Activated T-cell treated with anti-CD3 and anti-CD28 coated beads, Interleukin-2, amount 50 U/mL, for 72 hours (primary cell): ENCODE data around the gene SLC26A1. TPM values are rescaled to one million over a fixed set of nuclear protein-coding genes. Genes with fewer than 3 reads are reported as not detected.

Experiments used
- ATAC-seq, 2 donors: fragments of 150-1000 bp; cut with Tn5 transposase; replicated peaks in 1 of 2; 2 replicates each; pipeline ENCODE4 v1.10.0; 2021; ENCODE audit warnings: moderate library complexity in 2 of 2, mild to moderate bottlenecking in 1 of 2
- DNase-seq, 2 donors: peaks; one replicate each; pipeline ENCODE4 v3.0.0; 2021 to 2022; ENCODE audit warnings: mixed read lengths in 1 of 2
- H3K27ac Mint-ChIP-seq: one replicate; pipeline ENCODE4 v1.8.0; 2022; ENCODE audit warnings: mild to moderate bottlenecking, moderate library complexity, mixed read lengths
- H3K27me3 Mint-ChIP-seq: one replicate; pipeline ENCODE4 v1.8.0; 2022; ENCODE audit warnings: low read depth, mixed read lengths
- H3K36me3 Mint-ChIP-seq, 2 donors: one replicate each; pipeline ENCODE4 v1.8.0; 2022; ENCODE audit warnings: mixed read lengths in 2 of 2, mild to moderate bottlenecking in 1 of 2; ENCODE audit not compliant: insufficient read depth in 2 of 2
- H3K4me1 Mint-ChIP-seq: one replicate; pipeline ENCODE4 v1.8.0; 2022; ENCODE audit warnings: low read depth, mixed read lengths
- H3K4me3 Mint-ChIP-seq, 2 donors: one replicate each; pipeline ENCODE4 v1.8.0; 2022; ENCODE audit warnings: mild to moderate bottlenecking in 2 of 2, mixed read lengths in 2 of 2, moderate library complexity in 2 of 2
- H3K9me3 Mint-ChIP-seq, 2 donors: one replicate each; pipeline ENCODE4 v1.8.0; 2022; ENCODE audit warnings: mixed read lengths in 2 of 2
- total RNA-seq, 2 donors: library from RNA; stranded (reverse); gene quantifications; one replicate each; pipeline ENCODE4 v1.2.3, GENCODE V29; 2022

Gene SLC26A1
- total RNA-seq, 2 donors from 2014 or later, result not detected

GRCh38 chr4:996030-996996, 3.1 kb upstream of the SLC26A1 start:
- Mint-ChIP-seq H3K27ac (no peak overlapping the region), H3K4me3 (no peak overlapping the region), H3K4me1 (no peaks in the 10 kb centered on the region), H3K27me3 (peaks cover 24% of the 10 kb centered on the region), H3K36me3 (no peaks in the 10 kb centered on the region), H3K9me3 (no peaks in the 10 kb centered on the region)
- no peak for ATAC-seq
- DNase-seq, result no peak

GRCh38 chr4:995311-996026, 2.3 kb upstream of the SLC26A1 start:
- no peak for ATAC-seq
- no peaks in the 10 kb centered on the region for H3K9me3 Mint-ChIP-seq
- no peak overlapping the region for H3K4me3 Mint-ChIP-seq
- DNase-seq, result no peak
- peaks cover 24% of the 10 kb centered on the region for H3K27me3 Mint-ChIP-seq
- no peaks in the 10 kb centered on the region for H3K36me3 Mint-ChIP-seq
- no peaks in the 10 kb centered on the region for H3K4me1 Mint-ChIP-seq
- H3K27ac Mint-ChIP-seq, result no peak overlapping the region

GRCh38 chr4:992297-993110, 700 bp downstream of the SLC26A1 start:
- no peak overlapping the region for H3K4me3 Mint-ChIP-seq
- H3K36me3 Mint-ChIP-seq, result no peaks in the 10 kb centered on the region
- ATAC-seq (no peak), DNase-seq (no peak)
- H3K9me3 Mint-ChIP-seq, result no peaks in the 10 kb centered on the region
- peaks cover 5% of the 10 kb centered on the region for H3K27me3 Mint-ChIP-seq
- H3K4me1 Mint-ChIP-seq, result peaks cover 2% of the 10 kb centered on the region
- H3K27ac Mint-ChIP-seq, result no peak overlapping the region

GRCh38 chr4:991451-992296, 1.5 kb downstream of the SLC26A1 start:
- H3K9me3 Mint-ChIP-seq, result no peaks in the 10 kb centered on the region
- no peak overlapping the region for H3K27ac Mint-ChIP-seq
- DNase-seq (no peak), ATAC-seq (no peak)
- no peak overlapping the region for H3K4me3 Mint-ChIP-seq
- peaks cover 5% of the 10 kb centered on the region for H3K4me1 Mint-ChIP-seq
- no peaks in the 10 kb centered on the region for H3K36me3 Mint-ChIP-seq
- H3K27me3 Mint-ChIP-seq, result peaks cover under 1% of the 10 kb centered on the region

- Mint-ChIP-seq H3K4me1 (peaks cover 13% of the 10 kb centered on the region), H3K4me3 (no peak overlapping the region), H3K27me3 (no peaks in the 10 kb centered on the region), H3K36me3 (no peaks in the 10 kb centered on the region), H3K27ac (no peak overlapping the region), H3K9me3 (no peaks in the 10 kb centered on the region)
- ATAC-seq (no peak), DNase-seq (no peak)
These were observed 2.3 kb downstream of the SLC26A1 start for GRCh38 chr4:990746-991367.

- no peak overlapping the region for H3K27ac Mint-ChIP-seq
- no peak overlapping the region for H3K4me3 Mint-ChIP-seq
- DNase-seq (no peak), ATAC-seq (no peak)
- peaks cover 21% of the 10 kb centered on the region for H3K4me1 Mint-ChIP-seq
- H3K36me3 Mint-ChIP-seq, result no peaks in the 10 kb centered on the region
- no peaks in the 10 kb centered on the region for H3K9me3 Mint-ChIP-seq
- H3K27me3 Mint-ChIP-seq, result no peaks in the 10 kb centered on the region
These were observed 3.3 kb downstream of the SLC26A1 start for GRCh38 chr4:989722-990471.

- no peak for ATAC-seq
- DNase-seq, result no peak
- Mint-ChIP-seq H3K4me1 (peaks cover 29% of the 10 kb centered on the region), H3K27me3 (no peaks in the 10 kb centered on the region), H3K4me3 (no peak overlapping the region), H3K36me3 (no peaks in the 10 kb centered on the region), H3K27ac (no peak overlapping the region), H3K9me3 (no peaks in the 10 kb centered on the region)
These were observed 4.2 kb downstream of the SLC26A1 start for GRCh38 chr4:988726-989721.

GRCh38 chr4:987624-988513, 5.3 kb downstream of the SLC26A1 start:
- Mint-ChIP-seq H3K9me3 (no peaks in the 10 kb centered on the region), H3K4me1 (peaks cover 29% of the 10 kb centered on the region), H3K27me3 (no peaks in the 10 kb centered on the region), H3K4me3 (peak overlapping the region; percentile 89 to 90), H3K27ac (no peak overlapping the region), H3K36me3 (no peaks in the 10 kb centered on the region)
- ATAC-seq (no peak), DNase-seq (no peak)

- H3K36me3 Mint-ChIP-seq, result no peaks in the 10 kb centered on the region
- H3K27me3 Mint-ChIP-seq, result no peaks in the 10 kb centered on the region
- H3K4me3 Mint-ChIP-seq, result peak within 1 kb of the TSS; percentile 89 to 96
- peak; percentile 89 to 90 for ATAC-seq
- no peaks in the 10 kb centered on the region for H3K9me3 Mint-ChIP-seq
- H3K4me1 Mint-ChIP-seq, result peaks cover 29% of the 10 kb centered on the region
- H3K27ac Mint-ChIP-seq, result peak within 1 kb of the TSS; percentile 83
- peak; percentile 88 to 90 for DNase-seq
These were observed 6.2 kb downstream of the SLC26A1 start, which contains the start of gene IDUA for GRCh38 chr4:986879-987623. IDUA (plus strand) TSS chr4:987044; CDS start chr4:987085, 41 bp downstream.
